Measurements from ENCODE around the gene TOMM40. TPM values are rescaled to one million over a fixed set of nuclear protein-coding genes. Genes with fewer than 3 reads are reported as not detected.

Gene TOMM40
- 24.5 and 69.0 TPM in 2 replicates for total RNA-seq (2011; cell fraction: chromatin; rRNA removed; ENCODE audit: low replicate concordance)
- total RNA-seq (2011; cell fraction: nucleolus; rRNA removed), result 64.5 and 69.3 TPM in 2 replicates
- 42.7 and 46.9 TPM in 2 replicates for total RNA-seq (2011; cell fraction: nucleoplasm; rRNA removed)
- total RNA-seq (2014; rRNA removed) (194 and 237 TPM in 2 replicates), total RNA-seq (2014; rRNA removed; fragmentation: Illumina TruSeq; extraction: Trizol) (71.1 and 81.5 TPM in 2 replicates), total RNA-seq (2015; rRNA removed; fragmentation: Illumina TruSeq; extraction: Trizol) (165 and 169 TPM in 2 replicates), total RNA-seq (2021) (290 and 296 TPM in 2 replicates), polyA plus RNA-seq (2011; rRNA removed) (101 and 117 TPM in 2 replicates), polyA plus RNA-seq (2014; fragmentation: Illumina TruSeq; extraction: Trizol) (160 and 200 TPM in 2 replicates), polyA plus RNA-seq (2014; fragmentation: Nextera tagmentation; extraction: Ambion mirVana) (1 to 10 TPM in 1 of 2 experiments, under 1 TPM in 1; 0.89 to 5.4 TPM), polyA plus RNA-seq (2014; rRNA removed) (192 and 229 TPM in 2 replicates), polyA minus RNA-seq (2011; rRNA and poly(A)+ RNA removed) (34.9 and 75.1 TPM in 2 replicates), Bru-seq, nascent RNA (percentile 91 among the genes with signal in this experiment), BruChase-seq, experiment 1, labeled RNA remaining after a 2-hour chase (percentile 91 among the genes with signal in this experiment), BruChase-seq, experiment 2, labeled RNA remaining after a 6-hour chase (percentile 91 among the genes with signal in this experiment)
- 146 and 312 TPM in 2 replicates for polyA plus RNA-seq (2011; cell fraction: cytosol; rRNA removed)
- polyA plus RNA-seq (2011; cell fraction: nucleus; rRNA removed), result 73.1 and 101 TPM in 2 replicates
- polyA plus RNA-seq (2012), result 116 and 170 TPM in 2 replicates
- 71.0 and 79.5 TPM in 2 replicates for polyA minus RNA-seq (2011; cell fraction: cytosol; rRNA and poly(A)+ RNA removed)
- polyA minus RNA-seq (2011; cell fraction: nucleus; rRNA and poly(A)+ RNA removed), result 22.6 and 24.0 TPM in 2 replicates
- long read RNA-seq, experiment 1, transcript TOMM40-202 (10 exons, 1,709 nt), result major isoform, 848 of 1,764 reads
- long read RNA-seq, experiment 1, transcript TOMM40-207 (9 exons, 3,415 nt), result minor isoform, 5 of 1,764 reads
- long read RNA-seq, experiment 1, transcript TOMM40-203 (9 exons, 1,725 nt), result minor isoform, 448 of 1,764 reads
- long read RNA-seq, experiment 1, transcript TOMM40-201 (10 exons, 1,707 nt), result minor isoform, 186 of 1,764 reads
- long read RNA-seq, experiment 1, partial matches to known transcripts, result 147 of 1,764 reads
- long read RNA-seq, experiment 1, other reads (novel, unspliced or antisense), result 130 of 1,764 reads
- long read RNA-seq, experiment 2, transcript TOMM40-201 (10 exons, 1,707 nt), result minor isoform, 38 of 374 reads
- long read RNA-seq, experiment 2, transcript TOMM40-203 (9 exons, 1,725 nt), result minor isoform, 111 of 374 reads
- long read RNA-seq, experiment 2, transcript TOMM40-202 (10 exons, 1,709 nt), result major isoform, 149 of 374 reads
- long read RNA-seq, experiment 2, partial matches to known transcripts, result 27 of 374 reads
- long read RNA-seq, experiment 2, other reads (novel, unspliced or antisense), result 48 of 374 reads
- long read RNA-seq, experiment 3, transcript TOMM40-202 (10 exons, 1,709 nt), result major isoform, 268 of 473 reads
- long read RNA-seq, experiment 3, transcript TOMM40-201 (10 exons, 1,707 nt), result minor isoform, 65 of 473 reads
- long read RNA-seq, experiment 3, transcript TOMM40-203 (9 exons, 1,725 nt), result minor isoform, 114 of 473 reads
- long read RNA-seq, experiment 3, partial matches to known transcripts, result 10 of 473 reads
- long read RNA-seq, experiment 3, other reads (novel, unspliced or antisense), result 15 of 473 reads

DNA sequence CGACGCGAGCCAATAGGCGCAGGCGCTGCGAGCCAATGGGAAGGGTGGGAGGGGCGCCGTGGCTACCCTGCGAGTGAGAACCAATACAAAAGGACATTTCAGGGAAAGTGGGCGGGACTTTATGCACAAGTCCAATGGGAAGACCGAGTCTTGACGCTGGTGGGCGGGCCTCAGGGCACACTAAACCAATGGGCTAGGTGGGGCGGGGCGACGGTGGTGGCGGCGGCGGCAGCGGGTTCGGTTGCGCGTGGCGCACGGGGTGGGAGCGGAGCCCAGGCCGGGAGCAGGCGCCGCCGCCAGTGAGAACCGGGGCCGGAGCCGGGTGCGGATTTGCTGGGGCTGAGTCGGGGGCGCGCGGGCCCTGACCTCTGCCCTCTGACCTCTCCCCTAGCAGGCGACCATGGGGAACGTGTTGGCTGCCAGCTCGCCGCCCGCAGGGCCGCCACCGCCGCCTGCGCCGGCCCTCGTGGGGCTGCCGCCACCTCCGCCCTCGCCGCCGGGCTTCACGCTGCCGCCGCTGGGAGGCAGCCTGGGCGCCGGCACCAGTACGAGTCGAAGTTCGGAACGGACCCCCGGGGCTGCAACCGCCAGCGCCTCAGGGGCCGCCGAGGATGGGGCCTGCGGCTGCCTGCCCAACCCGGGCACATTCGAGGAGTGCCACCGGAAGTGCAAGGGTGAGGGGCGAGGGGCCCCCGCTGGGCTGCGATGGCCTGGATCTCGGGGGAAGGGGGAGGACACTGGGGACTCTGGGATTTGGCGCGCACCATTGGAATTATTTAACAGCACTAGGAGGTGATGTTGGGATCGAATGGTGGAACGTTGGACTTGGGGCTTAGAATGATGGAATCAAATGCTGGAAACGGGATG, at the start of gene TOMM40:
TSS of gene TOMM40 (plus strand) at position 239 of the 867 bp plus-strand sequence. CDS start at position 401, 162 bp downstream.
- H3K4me1 ChIP-seq (replicated peaks in 1 of 2; ENCODE audit: control insufficient read depth in 2 of 2, insufficient read depth in 2 of 2, low read length in 2 of 2), result peaks cover 17 to 35% of the 10 kb centered on the region in 2 experiments
- peaks cover 52% of the 10 kb centered on the region for H3K36me3 ChIP-seq (ENCODE audit: control insufficient read depth, insufficient read depth, low read length)
- in situ Hi-C loops (cut with MboI) (loop anchor here (10.0 kb wide), 1 partner anchor 164 kb away; no protein-coding TSS in a partner anchor), intact Hi-C loops (cut with micrococcal nuclease) (loop anchor here (2.0 kb wide), 2 partner anchors 24 to 46 kb away; partner anchors contain the start of gene APOC1)
- ChIA-PET POLR2A (interaction anchor here (0.6 to 1.8 kb wide), 9 partner anchors 9 to 199 kb away, joined by 3 to 5 read pairs (median 4); partner anchors contain the start of gene NECTIN2), CTCF (ENCODE audit: low intra/inter-chr PET ratio) (no interaction called here)
- no peaks in the 10 kb centered on the region for H3K27me3 ChIP-seq (ENCODE audit: control insufficient read depth in 2 of 2, insufficient read depth in 2 of 2, low read length in 2 of 2)
- peak within 1 kb of the TSS; percentile 98 to 100 for H3K9ac ChIP-seq (ENCODE audit: insufficient read depth in 1 of 2, low read depth in 2 of 2, low read length in 2 of 2)
- H2AFZ ChIP-seq (ENCODE audit: low read depth, low read length), result peak within 1 kb of the TSS; percentile 88
- peak within 1 kb of the TSS; percentile 99 for H3K4me2 ChIP-seq (ENCODE audit: insufficient read depth, low read length)
- H3K79me2 ChIP-seq (ENCODE audit: control insufficient read depth, insufficient read depth, low read length), result peaks cover 48% of the 10 kb centered on the region
- H3K27ac ChIP-seq (ENCODE audit: extremely low read depth, low read depth, low read length), result peak within 1 kb of the TSS; percentile 96
- BruUV-seq (replicated peaks), result no TSS peak
- H3K4me3 ChIP-seq, result peak within 1 kb of the TSS; percentile 100
- H3K9me3 ChIP-seq (replicated peaks; ENCODE audit: control insufficient read depth, insufficient read depth, low read depth, low read length), result no peaks in the 10 kb centered on the region; the same call in 1 of the 2 replicates
- WGBS (ENCODE audit: insufficient coverage, low coverage, missing lambda C conversion rate), result 1% methylated on average over 65 of the region's 81 CpGs
- no peak for FAIRE-seq
- peaks cover 6% of the 10 kb centered on the region; the same call in 1 of the 2 replicates for H4K20me1 ChIP-seq (replicated peaks; ENCODE audit: control insufficient read depth, insufficient read depth, low read length)
- peak; percentile 0; the same call in 2 of the 3 replicates for ATAC-seq
- peaks cover 3% of the 10 kb centered on the region for H3K9me1 ChIP-seq (ENCODE audit: control insufficient read depth, insufficient read depth, low read length)
- peak in 1 of 4 experiments; percentile 25 for DNase-seq (ENCODE audit: extremely low read depth in 1 of 4, low spot score in 3 of 4)
- TF ChIP-seq PTBP1 (IDR thresholded peaks at IDR 0.05; ENCODE audit: low read depth, low read length), result no peak
- no peak for TF ChIP-seq RAD21 (CRISPR knock-in tag; conservative IDR thresholded peaks at IDR 0.05 in 1 of 2, IDR thresholded peaks at IDR 0.05 in 1 of 2)
- peak; percentile 82 for TF ChIP-seq SP1 (CRISPR knock-in tag; IDR thresholded peaks at IDR 0.05)
- peak; percentile 88; the same call in 1 of the 2 replicates for TF ChIP-seq EP400 (IDR thresholded peaks at IDR 0.05)
- no peak for TF ChIP-seq ILF3 (IDR thresholded peaks at IDR 0.05; ENCODE audit: borderline replicate concordance)
- TF ChIP-seq, protein P1, sequence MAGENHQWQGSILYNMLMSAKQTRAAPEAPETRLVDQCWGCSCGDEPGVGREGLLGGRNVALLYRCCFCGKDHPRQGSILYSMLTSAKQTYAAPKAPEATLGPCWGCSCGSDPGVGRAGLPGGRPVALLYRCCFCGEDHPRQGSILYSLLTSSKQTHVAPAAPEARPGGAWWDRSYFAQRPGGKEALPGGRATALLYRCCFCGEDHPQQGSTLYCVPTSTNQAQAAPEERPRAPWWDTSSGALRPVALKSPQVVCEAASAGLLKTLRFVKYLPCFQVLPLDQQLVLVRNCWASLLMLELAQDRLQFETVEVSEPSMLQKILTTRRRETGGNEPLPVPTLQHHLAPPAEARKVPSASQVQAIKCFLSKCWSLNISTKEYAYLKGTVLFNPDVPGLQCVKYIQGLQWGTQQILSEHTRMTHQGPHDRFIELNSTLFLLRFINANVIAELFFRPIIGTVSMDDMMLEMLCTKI (IDR thresholded peaks at IDR 0.05; ENCODE audit: partially characterized antibody), result no peak
- TF ChIP-seq, protein P2, sequence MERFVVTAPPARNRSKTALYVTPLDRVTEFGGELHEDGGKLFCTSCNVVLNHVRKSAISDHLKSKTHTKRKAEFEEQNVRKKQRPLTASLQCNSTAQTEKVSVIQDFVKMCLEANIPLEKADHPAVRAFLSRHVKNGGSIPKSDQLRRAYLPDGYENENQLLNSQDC (CRISPR knock-in tag; IDR thresholded peaks at IDR 0.05), result 0 out of 2 replicates have a peak, but pooled peaks have one; percentile 65
- TF ChIP-seq ZNF217 (CRISPR knock-in tag; IDR thresholded peaks at IDR 0.05), result no peak
- peak; percentile 96 for TF ChIP-seq NR2C1 (IDR thresholded peaks at IDR 0.05)
- TF ChIP-seq NR2C1 (tag; IDR thresholded peaks at IDR 0.05), result peak; percentile 71; the same call in 1 of the 2 replicates
- peak; percentile 72 for TF ChIP-seq TAF1 (IDR thresholded peaks at IDR 0.05; ENCODE audit: control insufficient read depth, extremely low read depth, insufficient read depth, low read length, severe bottlenecking)

Measured in K562 (cell line).